Lung (tissue), 12 donors: ENCODE measurements around the gene AGAP1. TPM values are rescaled to one million over a fixed set of nuclear protein-coding genes. Genes with fewer than 3 reads are reported as not detected.

ENCODE experiments used
- ATAC-seq: fragments of 200-7000 bp; cut with Tn5 transposase; one replicate; pipeline ENCODE4 v1.9.1; 2020; ENCODE audit warnings: moderate number of reproducible peaks; ENCODE audit not compliant: insufficient read depth, low FRiP score
- DNase-seq, 3 donors: peaks; one replicate each; pipeline ENCODE4 v3.0.0-alpha.2; 2013 to 2017
- H3K27ac ChIP-seq, 2 donors: one replicate each; pipeline ENCODE4 v1.5.1; 2013; ENCODE audit warnings: mild to moderate bottlenecking in 2 of 2, moderate library complexity in 2 of 2, control low read depth in 1 of 2, inconsistent platforms in 1 of 2, low read depth in 1 of 2, low read length in 1 of 2
- H3K27me3 ChIP-seq, 3 donors: one replicate each; pipeline ENCODE4 v1.5.1; 2013; ENCODE audit warnings: low read length in 2 of 3; ENCODE audit not compliant: control insufficient read depth in 3 of 3, insufficient read depth in 3 of 3
- H3K36me3 ChIP-seq, 4 donors: one replicate each; pipeline ENCODE4 v1.5.1; 2013; ENCODE audit warnings: low read length in 4 of 4, mild to moderate bottlenecking in 1 of 4, moderate library complexity in 1 of 4; ENCODE audit not compliant: control insufficient read depth in 4 of 4, insufficient read depth in 4 of 4
- H3K4me1 ChIP-seq, 5 donors: one replicate each; pipeline ENCODE4 v1.5.1; 2013; ENCODE audit warnings: low read length in 5 of 5, mild to moderate bottlenecking in 2 of 5, moderate library complexity in 1 of 5; ENCODE audit not compliant: control insufficient read depth in 5 of 5, insufficient read depth in 5 of 5
- H3K4me3 ChIP-seq: one replicate; pipeline ENCODE4 v1.5.1; 2013; ENCODE audit warnings: mild to moderate bottlenecking, control low read depth, moderate library complexity
- H3K9ac ChIP-seq, 2 donors: one replicate each; pipeline ENCODE4 v1.5.1; 2013; ENCODE audit warnings: low read length in 2 of 2, control low read depth in 1 of 2; ENCODE audit not compliant: insufficient read depth in 1 of 2
- H3K9me3 ChIP-seq, 4 donors: one replicate each; pipeline ENCODE4 v1.5.1; 2013; ENCODE audit warnings: low read length in 3 of 4, mild to moderate bottlenecking in 1 of 4, moderate library complexity in 1 of 4; ENCODE audit not compliant: control insufficient read depth in 4 of 4, insufficient read depth in 3 of 4
- CTCF ChIP-seq: IDR thresholded peaks from 2 replicates; pipeline ENCODE4 v1.5.1; 2012; ENCODE audit warnings: mild to moderate bottlenecking; ENCODE audit errors: control extremely low read depth, extremely low read depth
- WGBS, 2 donors: extraction: QIAGEN DNeasy Blood & Tissue Kit; methylation state at CpG; one replicate each; pipeline ENCODE4 v1.1.7; 2013; 5-methylcytosine and 5-hydroxymethylcytosine counted together
- polyA plus RNA-seq, 2 donors: library from polyadenylated mRNA; stranded (reverse); fragments of 200-250 nt; gene quantifications; one replicate each; pipeline ENCODE4 v1.2.1, GENCODE V29; 2013
- total RNA-seq, 2 donors: library from RNA; depleted of rRNA in 1 of 2; stranded (reverse); fragments of >200 nt in 1 of 2; gene quantifications; one replicate each; pipeline ENCODE4 v1.2.1, GENCODE V29; 2014 to 2021
- donor health status: control.
- donor health status: control.
- donor health status: Bipolar disorder and iron deficiency.
- donor health status: healthy.
- donor health status: DM: yes; HTN: yes; CAD: no.

Gene AGAP1
- total and polyA plus RNA-seq, 4 donors, result 6.6 to 39.4 (median 20.2) TPM

- ATAC-seq, result no peak
- H3K9me3 ChIP-seq, result no peaks in the 10 kb centered on the region
- no peak overlapping the region for H3K9ac ChIP-seq
- peaks cover 0 to 11% (median 3%) of the 10 kb centered on the region in 4 donors for H3K36me3 ChIP-seq
- no peak overlapping the region for H3K27ac ChIP-seq
- H3K4me1 ChIP-seq, result no peaks in the 10 kb centered on the region
- no peak for TF ChIP-seq CTCF
- no peak for DNase-seq
- no peak overlapping the region for H3K4me3 ChIP-seq
- no peaks in the 10 kb centered on the region for H3K27me3 ChIP-seq
- 92 to 93% methylated on average over 11 of the region's 11 CpGs for WGBS, 2 donors
Observed at GRCh38 chr2:236127010-236127409, 633.2 kb downstream of the AGAP1 start.

GRCh38 chr2:236128321-236128720 is 634.5 kb downstream of the AGAP1 start:
- DNase-seq (no peak), ATAC-seq (no peak)
- 89 to 90% methylated on average over 17 of the region's 17 CpGs for WGBS, 2 donors
- no peaks in the 10 kb centered on the region for H3K4me1 ChIP-seq
- no peak overlapping the region for H3K9ac ChIP-seq
- no peak for TF ChIP-seq CTCF
- no peak overlapping the region for H3K4me3 ChIP-seq
- H3K36me3 ChIP-seq, result peaks cover 0 to 11% (median 1%) of the 10 kb centered on the region in 4 donors
- no peaks in the 10 kb centered on the region for H3K9me3 ChIP-seq
- H3K27me3 ChIP-seq, result no peaks in the 10 kb centered on the region
- no peak overlapping the region for H3K27ac ChIP-seq

- peaks cover 0 to 9% (median 0%) of the 10 kb centered on the region in 4 donors for H3K36me3 ChIP-seq
- 94 to 96% methylated on average over 4 of the region's 4 CpGs for WGBS, 2 donors
- no peak overlapping the region for H3K9ac ChIP-seq
- ATAC-seq (no peak), DNase-seq (no peak)
- no peaks in the 10 kb centered on the region for H3K4me1 ChIP-seq
- no peaks in the 10 kb centered on the region for H3K27me3 ChIP-seq
- no peak for TF ChIP-seq CTCF
- H3K9me3 ChIP-seq, result no peaks in the 10 kb centered on the region
- H3K4me3 ChIP-seq, result no peak overlapping the region
- H3K27ac ChIP-seq, result no peak overlapping the region
Observed at GRCh38 chr2:236129935-236130334, 636.1 kb downstream of the AGAP1 start.

- ATAC-seq (no peak), DNase-seq (no peak)
- H3K27ac ChIP-seq, result no peak overlapping the region
- H3K27me3 ChIP-seq, result no peaks in the 10 kb centered on the region
- no peaks in the 10 kb centered on the region for H3K9me3 ChIP-seq
- peaks cover 0 to 8% (median 0%) of the 10 kb centered on the region in 4 donors for H3K36me3 ChIP-seq
- WGBS, 2 donors, result 89 to 95% methylated on average over 6 of the region's 6 CpGs
- TF ChIP-seq CTCF, result no peak
- H3K9ac ChIP-seq, result no peak overlapping the region
- H3K4me3 ChIP-seq, result no peak overlapping the region
- no peaks in the 10 kb centered on the region for H3K4me1 ChIP-seq
Observed at GRCh38 chr2:236130349-236130998, 636.6 kb downstream of the AGAP1 start.
